ENCODE data around the gene KHDC3L. TPM values are rescaled to one million over a fixed set of nuclear protein-coding genes. Genes with fewer than 3 reads are reported as not detected.

Gene KHDC3L
- total RNA-seq, 1 donor from 2014 or later = not detected

GRCh38 chr6:73329201-73329600 lies 33.3 kb upstream of the KHDC3L start:
- no peaks in the 10 kb centered on the region for H3K36me3 ChIP-seq
- no peak overlapping the region for H3K4me3 ChIP-seq
- intact Hi-C loops (cut with DNase I) = no loop called here
- no peaks in the 10 kb centered on the region for H3K4me1 ChIP-seq
- TF ChIP-seq CTCF (IDR thresholded peaks at IDR 0.05) = no peak
- DNase-seq (no peak), ATAC-seq (no peak)
- peaks cover 9% of the 10 kb centered on the region for H3K27me3 ChIP-seq
- H3K9me3 ChIP-seq = no peaks in the 10 kb centered on the region
- H3K27ac ChIP-seq = no peak overlapping the region

GRCh38 chr6:73339340-73339739 lies 23.1 kb upstream of the KHDC3L start:
- Histone ChIP-seq H3K4me3 (no peak overlapping the region), H3K4me1 (no peaks in the 10 kb centered on the region), H3K36me3 (no peaks in the 10 kb centered on the region), H3K27ac (no peak overlapping the region), H3K9me3 (no peaks in the 10 kb centered on the region), H3K27me3 (no peaks in the 10 kb centered on the region)
- ATAC-seq = no peak
- no peak for TF ChIP-seq CTCF (IDR thresholded peaks at IDR 0.05)
- intact Hi-C loops (cut with DNase I) = no loop called here
- no peak for DNase-seq

DNA sequence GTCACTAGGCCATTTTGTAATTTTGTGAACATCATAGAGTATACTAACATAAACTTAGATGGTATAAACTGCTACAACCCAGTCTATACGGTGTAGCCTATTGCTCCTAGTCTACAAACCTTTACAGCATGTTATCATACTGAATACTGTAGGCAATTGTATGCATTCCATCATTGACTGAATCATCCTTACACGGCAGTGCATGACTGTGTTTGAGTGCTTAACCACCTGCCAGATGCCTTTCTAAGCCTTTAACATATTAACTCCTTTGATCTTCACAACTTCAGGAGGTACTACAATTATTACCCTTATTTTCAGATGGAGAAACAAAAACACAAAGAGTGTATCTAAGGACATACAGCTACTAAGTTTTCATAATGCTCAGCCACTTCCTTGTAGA lies 22.4 kb upstream of the KHDC3L start:
- Histone ChIP-seq H3K9me3 (no peaks in the 10 kb centered on the region), H3K27ac (no peak overlapping the region), H3K4me3 (no peak overlapping the region), H3K27me3 (no peaks in the 10 kb centered on the region), H3K4me1 (no peaks in the 10 kb centered on the region), H3K36me3 (no peaks in the 10 kb centered on the region)
- intact Hi-C loops (cut with DNase I) = no loop called here
- TF ChIP-seq CTCF (IDR thresholded peaks at IDR 0.05) = no peak
- ATAC-seq (no peak), DNase-seq (no peak)

GRCh38 chr6:73341335-73341734 lies 21.1 kb upstream of the KHDC3L start:
- intact Hi-C loops (cut with DNase I) = no loop called here
- ATAC-seq = no peak

DNA sequence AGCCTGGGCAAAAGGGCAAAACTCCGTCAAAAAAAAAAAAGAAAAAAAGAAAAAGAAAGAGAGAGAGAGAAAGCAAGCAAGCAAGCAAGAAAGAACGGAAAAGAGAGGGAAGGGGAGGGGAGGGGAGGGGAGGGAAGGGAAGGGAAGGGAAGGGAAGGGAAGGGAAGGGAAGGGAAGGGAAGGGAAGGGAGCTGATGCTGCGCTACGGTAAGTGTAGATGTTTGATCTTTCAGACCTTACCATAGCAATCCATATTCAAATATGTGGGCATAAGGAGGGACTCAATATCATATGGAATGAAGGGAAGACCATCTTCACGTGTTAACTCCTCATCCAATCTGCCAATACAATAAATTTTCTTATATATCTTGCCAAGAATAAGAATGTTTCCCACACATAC lies 20.3 kb upstream of the KHDC3L start:
- ATAC-seq = no peak
- H3K27me3 ChIP-seq = no peaks in the 10 kb centered on the region
- H3K4me1 ChIP-seq = no peaks in the 10 kb centered on the region
- no peak for TF ChIP-seq CTCF (IDR thresholded peaks at IDR 0.05)
- no peak overlapping the region for H3K4me3 ChIP-seq
- H3K9me3 ChIP-seq = no peaks in the 10 kb centered on the region
- no peak for DNase-seq
- H3K27ac ChIP-seq = no peak overlapping the region
- intact Hi-C loops (cut with DNase I) = no loop called here
- H3K36me3 ChIP-seq = no peaks in the 10 kb centered on the region

More at GRCh38 chr6:73341335-73341734, 21.1 kb upstream of the KHDC3L start:
- TF ChIP-seq CTCF (IDR thresholded peaks at IDR 0.05) = no peak
- Histone ChIP-seq H3K4me3 (no peak overlapping the region), H3K9me3 (no peaks in the 10 kb centered on the region), H3K4me1 (no peaks in the 10 kb centered on the region), H3K27ac (no peak overlapping the region), H3K36me3 (no peaks in the 10 kb centered on the region), H3K27me3 (no peaks in the 10 kb centered on the region)
- DNase-seq = no peak

DNA sequence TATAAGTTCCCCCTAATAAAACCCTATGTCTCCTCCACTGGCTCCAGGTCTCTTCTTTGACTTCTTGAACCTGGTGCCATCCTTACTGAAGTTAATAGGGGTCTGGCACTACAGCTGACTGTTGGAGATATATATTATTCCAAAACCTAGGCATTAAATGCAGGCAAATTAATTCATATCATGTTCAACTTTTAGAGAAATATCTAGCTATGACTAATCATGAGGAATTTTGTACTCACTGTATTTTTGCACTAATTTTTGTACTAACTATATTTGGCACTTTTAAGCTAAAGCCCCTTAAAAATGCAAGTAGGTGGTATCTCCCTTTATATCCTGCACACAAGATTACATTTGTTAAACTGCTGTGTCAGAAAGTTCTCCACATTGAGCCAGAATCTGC lies 19.3 kb upstream of the KHDC3L start:
- H3K27ac ChIP-seq = no peak overlapping the region
- intact Hi-C loops (cut with DNase I) = no loop called here
- no peaks in the 10 kb centered on the region for H3K4me1 ChIP-seq
- no peaks in the 10 kb centered on the region for H3K9me3 ChIP-seq
- DNase-seq = no peak
- TF ChIP-seq CTCF (IDR thresholded peaks at IDR 0.05) = no peak
- H3K27me3 ChIP-seq = peaks cover 2% of the 10 kb centered on the region
- H3K36me3 ChIP-seq = no peaks in the 10 kb centered on the region
- ATAC-seq = no peak
- no peak overlapping the region for H3K4me3 ChIP-seq

Measured in upper lobe of right lung (tissue), 1 donor.